ENCODE measurements around the gene CDK5RAP3. TPM values are rescaled to one million over a fixed set of nuclear protein-coding genes. Genes with fewer than 3 reads are reported as not detected.

CDK5RAP3 gene
- total and polyA plus RNA-seq, 2 experiments from 2014 or later, result 92.6 to 106 TPM

GRCh38 chr17:47929218-47930000 is 41.5 kb upstream of the CDK5RAP3 start:
- H3K27ac Mint-ChIP-seq, result no peak overlapping the region
- no peak for ATAC-seq
- H3K4me1 Mint-ChIP-seq, result no peaks in the 10 kb centered on the region

More at GRCh38 chr17:47929218-47930000, 41.5 kb upstream of the CDK5RAP3 start:
- no peaks in the 10 kb centered on the region for H3K9me2 ChIP-seq (ENCODE audit: insufficient read depth)
- no peak overlapping the region for H3K27ac ChIP-seq (ENCODE audit: low read depth)
- no peaks in the 10 kb centered on the region for H3K4me1 ChIP-seq (ENCODE audit: insufficient read depth)
- no peak for DNase-seq (ENCODE audit: low spot score)
- H3K36me3 Mint-ChIP-seq (ENCODE audit: low read depth), result peaks cover 13% of the 10 kb centered on the region
- no peaks in the 10 kb centered on the region for H3K79me2 ChIP-seq (replicated peaks; ENCODE audit: insufficient read depth)
- H3K4me3 ChIP-seq, result no peak overlapping the region
- no peaks in the 10 kb centered on the region for H3K9me3 Mint-ChIP-seq
- peaks cover 7% of the 10 kb centered on the region for H3K27me3 Mint-ChIP-seq (ENCODE audit: insufficient read depth, low read depth, poor library complexity)
- no peak for TF ChIP-seq REST (IDR thresholded peaks at IDR 0.05; ENCODE audit: unreplicated experiment)
- no peak for TF ChIP-seq ZNF114 (CRISPR knock-in tag; IDR thresholded peaks at IDR 0.05)
- TF ChIP-seq STAT1 (IDR thresholded peaks at IDR 0.05; ENCODE audit: unreplicated experiment), result no peak
- TF ChIP-seq POLR2AphosphoS5 (IDR thresholded peaks at IDR 0.05; ENCODE audit: low read depth), result no peak
- TF ChIP-seq EZH2 (IDR thresholded peaks at IDR 0.05; ENCODE audit: low read depth, unreplicated experiment), result no peak
- no peak for TF ChIP-seq ZNF331 (CRISPR knock-in tag; IDR thresholded peaks at IDR 0.05; ENCODE audit: low read depth)
- TF ChIP-seq NANOG (IDR thresholded peaks at IDR 0.05; ENCODE audit: borderline replicate concordance), result no peak
- TF ChIP-seq CTCF (conservative IDR thresholded peaks at IDR 0.05; ENCODE audit: low read depth in 2 of 2), result no peak
- no peak for TF ChIP-seq CREB1 (CRISPR knock-in tag; IDR thresholded peaks at IDR 0.05; ENCODE audit: low read depth)
- no peak for TF ChIP-seq JUNB (IDR thresholded peaks at IDR 0.05; ENCODE audit: unreplicated experiment)
- no peak for TF ChIP-seq EZH2phosphoT487 (IDR thresholded peaks at IDR 0.05; ENCODE audit: unreplicated experiment)
- TF ChIP-seq ZNF462 (CRISPR knock-in tag; IDR thresholded peaks at IDR 0.05), result no peak
- TF ChIP-seq, protein P1, sequence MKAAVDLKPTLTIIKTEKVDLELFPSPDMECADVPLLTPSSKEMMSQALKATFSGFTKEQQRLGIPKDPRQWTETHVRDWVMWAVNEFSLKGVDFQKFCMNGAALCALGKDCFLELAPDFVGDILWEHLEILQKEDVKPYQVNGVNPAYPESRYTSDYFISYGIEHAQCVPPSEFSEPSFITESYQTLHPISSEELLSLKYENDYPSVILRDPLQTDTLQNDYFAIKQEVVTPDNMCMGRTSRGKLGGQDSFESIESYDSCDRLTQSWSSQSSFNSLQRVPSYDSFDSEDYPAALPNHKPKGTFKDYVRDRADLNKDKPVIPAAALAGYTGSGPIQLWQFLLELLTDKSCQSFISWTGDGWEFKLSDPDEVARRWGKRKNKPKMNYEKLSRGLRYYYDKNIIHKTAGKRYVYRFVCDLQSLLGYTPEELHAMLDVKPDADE (IDR thresholded peaks at IDR 0.05), result no peak
- H2AFZ ChIP-seq, result no peak overlapping the region
- no peaks in the 10 kb centered on the region for H3K27me3 ChIP-seq (ENCODE audit: insufficient read depth)
- H3K4me3 Mint-ChIP-seq, result no peak overlapping the region
- no peak overlapping the region for H3K4me2 ChIP-seq
- no peaks in the 10 kb centered on the region; the same call in 1 of the 2 replicates for H3K36me3 ChIP-seq (ENCODE audit: insufficient read depth)
- no peaks in the 10 kb centered on the region; the same call in 1 of the 2 replicates for H4K20me1 ChIP-seq (replicated peaks; ENCODE audit: insufficient read depth)
- no peaks in the 10 kb centered on the region for H3F3A ChIP-seq (replicated peaks; ENCODE audit: low read depth)
